HCEC 1CT (cell line): Measurements from ENCODE around the gene SAE1.
A peak's percentile ranks its signal among the peaks of the same experiment; 100 is the strongest.

Source experiments
- DNase-seq: peaks from one replicate; pipeline ENCODE4 v3.0.0-alpha.2; 2017

SAE1 gene

DNA sequence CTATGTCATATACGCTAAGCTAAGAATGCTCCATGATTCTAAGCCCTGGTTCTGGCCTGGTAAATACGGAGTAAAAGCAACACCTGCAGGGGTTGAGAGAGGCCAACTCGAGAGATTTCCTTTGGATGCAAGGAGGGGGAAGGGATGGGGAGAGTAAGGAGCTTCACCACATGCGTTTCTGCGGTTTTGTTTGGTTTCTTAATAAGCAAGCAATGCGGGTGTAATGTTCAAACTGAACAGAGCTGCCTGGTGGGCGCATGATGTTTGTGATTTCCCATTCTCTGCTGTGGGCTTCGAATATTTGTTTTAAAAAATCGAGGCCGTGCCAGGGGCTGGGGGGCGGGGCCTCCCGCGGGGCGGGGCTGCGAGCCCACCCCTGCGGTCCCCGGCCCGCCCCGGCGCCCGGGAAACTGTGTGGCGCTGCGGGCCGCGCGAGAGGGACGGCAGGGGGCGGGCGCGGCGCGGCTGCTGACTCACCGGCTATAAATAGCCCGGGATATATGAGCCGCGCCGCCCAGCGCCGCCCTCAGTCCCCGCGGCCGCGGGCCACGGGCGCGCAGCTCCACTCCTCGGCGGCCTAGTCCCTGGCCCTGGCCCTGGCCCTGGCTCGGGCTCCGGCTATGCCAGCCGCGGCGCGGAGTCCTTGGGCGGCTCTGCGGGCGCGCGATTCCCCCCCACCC lies 95.3 kb downstream of the SAE1 start:
- peak; percentile 86 for DNase-seq

DNA sequence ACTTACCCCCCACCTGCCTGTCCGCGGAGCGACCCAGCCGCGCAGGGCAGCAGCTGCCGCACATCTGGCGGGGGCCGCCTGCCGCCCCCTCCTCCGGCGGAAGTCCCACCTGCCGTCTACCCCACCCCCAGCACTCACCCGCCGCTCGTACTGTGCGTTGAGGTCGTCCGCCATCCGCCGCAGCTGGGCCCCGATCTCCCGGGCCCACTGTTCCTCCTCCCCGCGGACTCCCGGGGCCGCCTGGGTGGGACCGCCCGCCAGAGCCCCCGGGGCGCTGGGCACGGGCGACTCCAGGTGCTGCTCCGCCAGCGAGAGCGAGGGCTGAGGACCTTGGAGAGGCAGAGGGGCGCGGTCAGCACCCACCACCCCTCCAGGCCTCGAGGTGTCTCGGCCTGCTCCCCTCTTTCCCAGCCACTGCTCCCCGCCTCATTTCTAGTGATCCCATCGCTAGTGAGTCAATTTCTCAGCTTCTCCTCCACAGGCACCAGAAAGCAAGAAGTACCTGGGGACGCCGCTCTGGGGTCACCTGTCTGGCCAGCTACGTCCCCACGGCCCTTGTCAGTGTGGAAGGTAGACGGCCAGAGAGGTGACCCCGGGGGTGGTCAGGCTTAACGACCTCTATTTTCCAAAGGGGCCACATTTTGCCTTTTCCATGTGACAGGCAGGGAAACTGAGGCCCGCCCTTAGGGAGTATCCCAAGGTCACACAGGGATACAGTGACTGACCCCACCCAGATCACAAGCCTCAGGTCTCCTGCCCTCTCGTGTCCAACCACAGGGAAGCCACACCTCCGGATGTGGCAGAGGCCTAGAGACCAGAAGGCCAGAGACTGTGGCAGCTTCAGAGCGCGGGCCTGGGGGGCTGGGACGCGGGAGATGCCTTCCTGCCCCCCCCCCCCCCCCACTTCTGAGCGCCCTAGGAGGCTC lies 96.1 kb downstream of the SAE1 start:
- DNase-seq: peak; percentile 85

DNA sequence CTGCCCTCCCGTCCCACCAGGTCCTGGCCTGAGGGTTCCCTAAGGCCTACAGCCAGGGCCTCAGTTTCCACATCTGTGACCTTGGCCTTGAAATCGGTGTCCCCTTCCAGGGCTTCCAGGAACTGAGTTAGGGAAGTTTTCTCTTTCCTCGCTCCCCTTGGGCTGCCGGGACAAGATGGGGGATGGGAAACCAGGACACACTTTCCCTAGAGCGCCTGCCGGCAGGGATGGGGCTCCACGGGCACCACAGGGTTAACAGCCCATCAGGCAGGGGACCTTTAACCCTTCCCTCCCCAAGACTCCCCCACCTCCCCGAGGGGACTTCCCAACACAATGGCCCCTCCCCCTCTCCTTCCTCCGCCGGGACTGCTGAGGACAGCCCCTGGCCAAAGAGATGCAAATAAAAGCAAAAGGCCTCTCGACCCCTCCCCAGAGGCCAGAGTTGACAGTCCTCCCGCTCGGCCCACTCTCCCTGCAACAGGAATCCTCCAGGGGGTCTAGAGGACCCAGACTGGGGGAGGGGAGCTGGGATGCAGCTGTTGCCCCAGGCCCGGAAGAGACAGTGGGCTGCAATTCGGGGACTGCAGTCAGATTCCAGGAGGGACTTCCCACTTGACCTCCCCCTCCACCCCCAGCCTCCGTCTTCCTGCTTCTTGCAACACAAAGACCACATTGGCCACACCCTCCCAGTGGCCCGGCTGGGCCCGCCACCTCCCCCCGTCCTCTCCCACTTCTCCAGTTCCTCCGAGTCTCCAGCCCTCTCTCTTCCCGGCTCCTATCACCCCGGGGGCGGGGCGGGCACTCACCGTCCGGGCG lies 96.9 kb downstream of the SAE1 start:
- peak; percentile 94 for DNase-seq

DNA sequence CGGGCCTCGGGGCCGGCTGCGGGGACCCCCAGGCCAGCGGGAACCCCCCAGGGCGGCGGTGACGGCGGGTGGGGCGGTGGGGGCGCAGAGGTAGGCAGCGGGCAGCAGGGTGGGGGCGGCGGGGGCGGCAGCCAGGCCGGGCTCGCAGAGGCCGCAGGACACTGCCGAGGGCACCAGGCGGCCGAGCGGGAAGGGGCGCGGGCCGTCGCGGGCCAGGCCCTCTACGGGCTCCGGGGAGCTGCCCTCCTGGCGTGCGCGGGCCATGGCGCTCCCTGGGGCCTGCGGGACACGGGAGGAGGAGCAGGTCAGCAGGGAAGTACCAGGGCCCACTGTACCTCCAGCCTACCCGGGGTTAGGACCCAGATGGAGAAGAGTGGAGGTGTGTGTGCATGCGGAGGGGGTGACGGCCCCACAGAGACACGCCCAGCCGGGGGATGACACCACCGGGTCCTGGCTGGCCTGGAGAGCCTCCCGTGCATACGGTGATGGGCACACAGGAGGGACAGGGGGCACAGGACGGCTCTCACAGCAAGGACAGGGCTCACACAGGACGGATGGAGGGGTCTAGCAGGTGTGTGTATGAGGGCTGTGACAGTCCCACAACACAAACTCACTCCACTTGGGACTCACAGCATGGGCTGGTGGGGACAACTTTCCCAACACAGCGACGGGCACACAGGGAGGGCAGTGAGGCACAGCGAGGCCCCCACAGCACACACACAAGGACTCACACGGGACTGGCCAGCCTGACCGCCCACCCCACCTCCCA lies 97.7 kb downstream of the SAE1 start:
- peak; percentile 31 for DNase-seq

DNA sequence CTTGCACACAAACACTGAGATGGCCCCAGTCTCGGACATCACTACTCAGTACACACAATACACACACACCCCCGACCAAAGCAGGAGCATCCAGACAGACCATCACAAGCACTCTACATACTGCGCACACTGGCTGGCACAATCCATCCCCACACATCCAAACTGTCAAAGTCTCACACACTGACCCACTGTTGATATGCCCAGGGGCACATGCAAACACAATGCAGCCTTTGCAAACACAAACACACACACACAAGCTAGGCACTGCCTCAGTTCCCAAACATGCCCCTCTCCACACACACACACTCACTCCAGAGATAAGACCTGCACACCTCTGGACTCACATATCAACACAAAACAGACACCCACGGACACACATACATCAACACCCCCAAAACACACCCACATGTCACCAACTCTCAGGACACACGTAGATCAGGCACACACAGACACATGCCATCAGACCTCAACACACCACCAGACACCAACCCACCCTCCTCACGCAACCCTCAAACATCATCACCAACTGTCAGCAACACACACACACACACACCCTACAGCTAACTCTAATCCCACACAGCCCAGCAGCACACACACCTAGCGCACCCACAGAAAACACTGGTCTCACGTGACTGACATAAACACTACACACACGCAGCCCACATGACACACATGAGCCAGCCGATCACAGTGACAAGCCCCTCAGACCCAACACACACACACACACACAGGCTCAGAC lies 98.5 kb downstream of the SAE1 start:
- DNase-seq: no peak

DNA sequence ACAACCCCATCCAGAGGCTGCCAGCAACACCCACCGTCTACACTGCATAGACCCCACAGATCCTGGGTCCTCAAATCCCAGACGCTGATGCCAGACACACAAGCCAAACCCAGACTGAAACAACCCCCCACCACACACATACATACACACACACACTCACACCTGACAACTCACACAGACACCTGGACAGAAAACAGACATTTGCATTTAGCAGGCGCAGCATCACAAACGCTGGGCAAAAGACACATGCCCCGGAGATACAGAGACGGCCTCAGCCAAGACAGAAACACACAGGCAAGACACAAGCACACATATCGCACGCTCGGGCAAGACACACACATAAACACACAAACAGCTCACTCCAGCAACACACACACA lies 99.0 kb downstream of the SAE1 start:
- peak; percentile 38 for DNase-seq

DNA sequence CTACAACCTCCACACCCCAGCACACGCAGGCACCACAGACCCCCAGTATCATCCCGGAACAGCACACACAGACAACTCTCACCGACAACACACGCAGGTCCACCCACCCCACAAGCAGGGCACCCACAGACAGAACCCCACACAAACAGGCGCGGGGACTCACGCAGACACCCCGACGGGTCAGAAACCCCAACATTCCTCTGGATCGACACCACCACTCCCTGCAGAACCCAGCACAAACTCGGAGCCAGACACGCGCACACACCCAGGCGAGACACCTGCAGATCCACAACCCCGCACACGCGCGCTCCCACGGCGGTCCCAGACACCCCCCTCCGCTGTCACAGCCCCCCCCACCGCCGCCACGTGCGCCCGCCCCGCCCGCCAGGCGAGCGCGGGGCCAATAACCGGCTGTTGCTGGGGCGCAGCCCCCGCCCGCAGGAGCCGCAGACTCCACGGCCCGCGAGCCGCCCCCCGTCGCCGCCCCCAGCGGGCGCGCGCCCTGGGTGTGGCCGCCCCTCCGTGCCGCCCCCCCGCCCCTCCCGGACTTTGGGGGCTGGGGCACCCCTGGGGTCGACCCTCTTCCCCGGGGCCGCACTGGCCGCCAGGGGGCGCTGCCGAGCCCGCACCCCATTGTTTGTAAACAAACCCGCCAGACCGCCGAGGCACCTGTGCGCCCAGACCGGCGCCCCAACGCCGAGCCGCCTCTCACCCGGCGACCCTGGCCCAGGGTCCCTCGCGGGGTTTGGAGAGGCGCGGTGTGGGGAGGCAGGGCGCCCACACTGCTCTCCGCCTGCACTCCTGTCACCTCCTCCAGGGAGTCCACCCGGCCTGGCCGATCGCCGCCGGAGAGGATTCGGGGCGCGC lies 99.7 kb downstream of the SAE1 start:
- peak; percentile 27 for DNase-seq

DNA sequence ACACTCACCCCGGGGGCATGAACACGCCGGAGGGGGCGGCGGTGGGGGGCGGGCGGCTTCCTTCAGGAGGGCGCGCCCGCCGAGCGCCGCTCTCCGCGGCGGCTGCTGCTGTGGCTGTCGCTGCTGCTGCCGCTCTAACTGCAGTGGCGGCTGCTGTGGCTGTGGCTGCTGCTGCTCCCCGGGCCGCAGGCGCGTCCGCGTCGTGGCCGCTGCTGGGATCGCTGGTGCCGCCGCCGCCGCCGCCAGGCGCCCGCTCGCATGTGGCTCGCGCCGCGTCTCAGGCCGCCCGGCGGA lies 100.2 kb downstream of the SAE1 start, which contains the start of gene BBC3:
BBC3 (minus strand) TSS at position 279 of the 294 bp plus-strand sequence. CDS start 2,768 bp downstream, outside the sequence.
- DNase-seq: no peak

DNA sequence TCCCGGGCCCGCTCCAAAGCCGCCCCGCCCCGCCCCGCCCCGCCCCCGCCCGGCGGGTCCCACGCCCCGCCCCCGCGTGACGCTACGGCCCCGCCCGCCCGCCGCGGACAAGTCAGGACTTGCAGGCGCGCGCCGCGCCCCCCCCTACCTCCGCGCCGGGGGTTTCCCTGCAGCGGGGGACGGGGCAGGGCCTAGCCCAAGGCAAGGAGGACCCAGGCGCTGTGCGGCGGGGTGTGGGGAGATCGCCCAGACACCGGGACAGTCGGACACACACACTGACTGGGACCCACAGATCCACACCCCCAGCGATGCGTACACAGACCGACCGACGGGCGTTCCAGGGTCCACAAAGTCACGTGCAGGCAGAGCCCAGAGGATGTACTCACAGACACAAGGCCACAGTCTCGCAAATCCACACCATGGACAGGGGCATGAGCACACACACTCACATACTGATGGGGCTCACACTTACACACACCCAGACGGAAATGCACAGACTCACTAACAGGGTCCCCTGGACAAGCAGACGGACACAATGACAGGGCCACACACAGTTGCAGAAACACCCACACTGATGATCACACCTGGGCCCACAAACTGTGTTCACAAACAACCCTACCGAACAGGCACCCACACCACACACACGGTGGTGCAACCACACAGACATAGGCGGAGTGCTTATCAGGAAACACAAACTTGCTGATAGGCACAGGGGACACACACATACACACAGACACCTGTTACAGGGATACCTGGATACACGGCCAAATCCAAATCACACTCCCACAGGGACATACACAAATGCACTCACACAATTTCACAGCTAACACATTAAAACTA lies 100.8 kb downstream of the SAE1 start:
- DNase-seq: peak; percentile 76

DNA sequence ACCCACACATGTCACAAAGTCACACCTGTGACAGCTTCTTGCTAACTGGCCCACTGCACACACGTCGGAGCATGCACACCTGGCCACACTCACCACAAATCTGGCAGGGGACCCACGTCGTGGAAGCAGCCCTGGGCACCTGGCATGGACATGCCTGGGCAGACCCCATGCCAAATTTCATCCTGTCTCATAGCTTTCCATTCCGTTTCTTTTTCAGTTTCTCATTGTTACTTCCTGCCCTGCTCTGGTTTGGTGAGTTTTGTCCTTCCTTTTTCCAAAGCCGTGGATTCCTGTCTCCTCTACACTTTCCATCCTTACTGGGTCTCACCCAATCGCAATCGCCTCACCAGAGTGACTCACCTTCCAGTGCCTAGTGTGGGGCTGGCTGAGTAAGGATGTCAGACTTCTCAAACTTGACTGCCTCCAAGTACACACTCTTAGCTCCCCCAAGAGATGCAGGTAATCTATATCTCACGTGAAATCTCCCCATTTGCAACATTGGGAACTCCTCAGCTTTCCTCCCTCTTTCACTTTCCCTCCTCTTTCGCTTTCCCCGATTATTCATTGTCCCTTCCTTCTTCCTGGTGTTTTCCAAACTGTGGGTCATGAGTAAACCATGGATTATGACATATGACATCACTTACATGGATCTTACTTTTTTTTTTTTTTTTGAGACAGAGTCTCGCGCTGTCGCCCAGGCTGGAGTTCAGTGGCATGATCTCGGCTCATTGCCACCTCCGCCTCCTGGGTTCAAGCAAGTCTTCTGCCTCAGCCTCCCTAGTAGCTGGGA lies 102.0 kb downstream of the SAE1 start:
- peak; percentile 78 for DNase-seq

DNA sequence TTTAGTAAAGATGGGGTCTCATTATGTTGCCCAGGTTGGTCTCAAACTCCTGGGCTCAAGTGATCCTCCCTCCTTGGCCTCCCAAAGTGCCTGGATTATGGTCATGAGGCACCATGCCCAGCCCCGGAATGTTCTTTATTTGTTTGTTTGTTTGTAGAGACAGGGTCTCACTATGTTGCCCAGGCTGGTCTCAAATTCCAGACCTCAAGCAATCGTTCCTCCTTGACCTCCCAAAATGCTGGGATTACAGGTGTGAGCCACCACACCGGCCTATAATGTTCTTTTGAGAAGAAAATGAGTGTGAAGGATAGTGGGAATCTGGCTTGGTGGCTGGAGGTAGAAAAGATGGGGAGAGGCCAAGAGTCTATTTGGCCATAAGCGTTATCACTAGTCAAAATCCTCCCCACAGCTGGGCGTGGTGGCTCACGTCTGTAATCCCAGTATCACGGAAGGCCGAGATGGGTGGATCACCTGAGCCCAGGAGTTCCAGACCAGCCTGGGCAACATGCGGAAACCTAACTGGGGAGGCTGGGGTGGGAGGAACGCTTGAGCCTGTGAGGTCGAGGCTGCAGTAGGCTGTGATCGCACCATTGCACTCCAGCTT lies 105.5 kb downstream of the SAE1 start:
- DNase-seq: no peak

DNA sequence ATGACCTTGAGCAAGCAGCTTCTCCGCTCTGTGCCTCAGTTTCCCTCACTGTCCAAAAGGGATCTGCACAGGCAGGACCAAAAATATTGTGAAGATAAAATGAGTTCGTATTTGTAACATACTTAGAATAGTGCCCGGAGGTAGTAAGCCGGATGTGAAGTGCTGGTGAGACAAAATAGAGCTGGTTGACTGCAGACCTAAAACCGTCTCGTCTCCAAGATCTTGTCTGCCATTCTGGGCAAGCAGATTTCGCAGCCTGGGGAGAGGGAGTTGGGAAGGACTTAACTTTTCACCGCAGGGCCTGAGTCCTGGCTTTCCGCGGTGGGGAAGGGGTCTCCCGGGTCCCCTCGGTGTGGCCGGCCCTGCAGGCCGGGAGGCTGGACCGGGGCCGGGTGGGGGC lies 108.5 kb downstream of the SAE1 start:
- DNase-seq: peak; percentile 15

DNA sequence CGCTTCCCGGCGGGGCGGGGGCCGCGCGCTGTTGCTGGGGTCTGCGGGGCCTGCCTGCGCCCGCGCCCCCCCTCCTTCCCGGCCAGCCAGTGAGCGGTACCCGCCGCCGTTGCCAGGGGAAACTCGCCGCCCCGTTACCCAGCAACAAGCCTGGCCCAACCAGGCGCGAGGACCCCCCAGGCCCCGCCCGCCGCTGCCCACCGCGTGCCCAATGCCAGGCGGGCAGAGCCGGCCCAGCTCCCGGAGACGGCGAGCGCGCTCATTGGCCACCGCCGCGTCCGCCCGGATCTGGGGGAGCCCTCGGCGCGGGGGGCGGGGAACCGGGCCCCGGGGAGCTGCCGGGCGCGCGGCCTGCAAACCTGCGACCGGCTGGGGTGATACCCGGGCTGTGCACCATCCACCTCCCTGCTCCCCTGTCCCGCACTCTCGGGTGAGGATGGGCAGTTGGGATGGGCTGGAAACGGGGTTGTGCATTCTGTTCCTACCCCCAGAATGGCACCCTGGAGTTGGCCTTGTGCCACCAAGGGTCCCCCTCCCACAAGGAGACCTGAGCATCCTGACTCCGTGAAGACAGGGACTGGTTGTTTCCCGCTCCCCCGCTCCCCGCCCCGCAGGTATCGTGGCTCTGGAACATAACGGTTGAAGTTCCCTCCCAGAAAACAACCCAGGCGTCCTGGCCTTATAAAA lies 109.1 kb downstream of the SAE1 start:
- DNase-seq: no peak

DNA sequence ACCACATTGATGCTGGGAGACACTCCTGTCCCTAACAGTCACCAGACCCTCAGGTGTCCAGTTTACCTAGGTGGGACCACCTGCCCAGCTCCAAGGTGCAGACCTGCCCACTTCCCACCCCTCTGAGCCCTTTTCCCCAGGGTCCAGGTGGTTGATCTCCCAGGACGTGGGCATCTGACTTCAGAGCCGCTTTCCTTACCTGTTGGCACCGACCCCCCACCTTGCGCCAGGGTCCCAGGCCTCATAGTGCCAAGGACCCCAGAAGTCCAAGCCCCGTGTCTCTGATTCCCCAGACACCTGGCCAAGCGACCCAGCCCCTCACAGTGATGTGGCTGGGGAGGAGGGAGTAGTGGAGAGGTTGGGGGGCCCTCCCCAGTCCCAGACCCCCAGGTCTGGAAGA lies 109.9 kb downstream of the SAE1 start:
- no peak for DNase-seq

DNA sequence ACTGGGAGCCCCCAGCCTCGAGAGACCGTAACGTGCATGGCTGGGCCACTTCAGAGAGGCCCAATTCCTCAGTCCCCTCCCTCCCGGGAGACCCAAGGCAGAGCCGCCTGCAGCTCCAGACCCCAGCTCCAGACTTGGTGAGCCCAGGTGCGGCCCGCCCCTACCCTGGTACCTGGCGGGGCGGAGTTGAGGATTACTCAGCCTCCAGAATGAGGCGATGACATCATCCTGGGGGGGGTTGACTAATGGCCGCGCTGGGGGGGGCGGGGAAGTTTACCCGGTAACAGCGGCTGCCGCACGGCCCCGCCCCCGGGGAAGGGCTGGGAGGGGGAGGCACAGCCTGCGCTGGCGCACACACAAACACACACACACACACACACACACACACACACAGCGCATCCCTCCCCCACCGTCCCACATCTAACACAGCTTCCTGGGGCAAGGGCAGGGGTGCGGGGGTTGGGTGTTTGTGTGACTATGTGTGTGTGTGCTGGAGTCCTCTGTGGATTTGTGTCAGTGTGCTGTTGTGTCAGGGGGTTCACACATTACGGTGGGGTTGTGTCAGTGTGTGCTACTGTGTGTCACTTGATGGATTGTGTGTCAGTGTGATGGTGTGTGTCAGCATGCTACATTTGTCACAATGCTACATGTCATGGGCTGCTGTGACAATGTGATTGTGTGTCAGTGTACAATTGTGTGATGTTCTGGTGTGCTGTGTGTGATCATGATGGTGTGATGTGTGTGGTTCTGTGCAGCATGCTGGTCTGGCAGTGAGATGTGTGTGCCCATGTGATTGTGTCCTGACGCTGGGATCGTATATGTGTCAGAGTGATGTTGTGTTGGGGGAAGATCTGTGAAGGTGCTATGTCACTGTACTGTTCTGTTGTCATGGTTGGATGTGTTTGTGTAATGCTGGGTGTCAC lies 110.6 kb downstream of the SAE1 start:
- peak; percentile 61 for DNase-seq

DNA sequence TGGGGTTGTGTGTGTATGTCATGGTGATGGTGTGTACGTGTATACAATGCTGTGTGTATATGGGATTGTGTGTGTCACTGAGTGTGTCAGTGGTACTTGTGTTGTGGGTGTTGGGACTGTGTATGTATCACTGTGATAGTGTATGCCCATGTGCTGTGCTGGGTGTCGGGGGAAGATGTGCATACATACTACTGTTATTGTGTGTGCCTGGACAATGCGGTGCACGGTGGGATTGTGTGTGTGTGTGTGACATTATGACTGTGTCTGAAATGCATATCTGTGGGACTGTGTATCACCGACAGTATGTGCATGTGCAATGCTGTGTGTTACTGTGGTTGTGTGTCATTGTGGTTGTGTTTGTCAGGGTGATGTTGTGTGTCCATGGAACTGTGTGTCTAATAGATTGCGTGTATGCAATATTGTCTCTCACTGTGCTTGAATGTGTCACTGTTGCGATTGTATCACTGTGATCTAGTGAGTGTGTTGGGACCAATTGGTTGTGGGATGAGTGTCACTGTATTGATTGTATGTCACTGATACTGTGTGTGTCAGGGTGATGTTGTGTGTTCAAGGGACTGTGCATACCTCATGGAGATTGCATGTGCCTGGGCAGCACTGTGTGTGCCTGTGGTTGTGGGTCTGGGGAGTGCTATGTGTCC lies 111.4 kb downstream of the SAE1 start:
- DNase-seq: no peak
